RWPE1 (cell line): ENCODE data around the gene MYPN.

Source experiments
- CTCF ChIA-PET: fragments of 350-600 bp; sonication (Branson Sonifier 250); formaldehyde crosslinking; extraction: SDS; loops from one replicate; lab custom pipeline; 2021; lab: Yijun Ruan, JAX
- POLR2A ChIA-PET: fragments of 400-600 bp; formaldehyde crosslinking; extraction: SDS; loops from one replicate; lab custom pipeline; 2020; ENCODE audit warnings: antibody characterized with exemption; ENCODE audit not compliant: low non-redundant PET; lab: Yijun Ruan, JAX
- DNase-seq: peaks from one replicate; pipeline ENCODE4 v3.0.0; 2012; ENCODE audit warnings: low spot score
- H3K27ac ChIP-seq: fragments of 450-650 bp; 2 replicates; pipeline ENCODE4 v1.5.1; 2017
- CTCF ChIP-seq: fragments of 450-650 bp; conservative IDR thresholded peaks from 2 replicates; pipeline ENCODE4 v1.5.1; 2017; ENCODE audit warnings: low read depth, mild to moderate bottlenecking

The MYPN gene

GRCh38 chr10:68090586-68090985 lies 18.7 kb upstream of the MYPN start:
- CTCF ChIA-PET, result interaction anchor here (1.3 kb wide), 1 partner anchor 122 kb away, joined by 4 read pairs; no protein-coding TSS in a partner anchor
- no peak for TF ChIP-seq CTCF
- DNase-seq, result no peak
- POLR2A ChIA-PET, result no interaction called here
- H3K27ac ChIP-seq, result no peak overlapping the region

- ChIA-PET CTCF (interaction anchor here (0.6 kb wide), 1 partner anchor 10 kb away, joined by 3 read pairs; no protein-coding TSS in a partner anchor), POLR2A (no interaction called here)
- no peak for TF ChIP-seq CTCF
- no peak for DNase-seq
- no peak overlapping the region for H3K27ac ChIP-seq
These were observed 16.8 kb upstream of the MYPN start for GRCh38 chr10:68092512-68092911.

- peak overlapping the region; percentile 91 for H3K27ac ChIP-seq
- peak; percentile 56 for DNase-seq
- TF ChIP-seq CTCF, result no peak
- ChIA-PET POLR2A (no interaction called here), CTCF (interaction anchor here (0.7 kb wide), 1 partner anchor 210 kb away, joined by 4 read pairs; no protein-coding TSS in a partner anchor)
These were observed 14.1 kb upstream of the MYPN start for GRCh38 chr10:68095153-68095552.

- no peak overlapping the region for H3K27ac ChIP-seq
- ChIA-PET CTCF (interaction anchor here (0.6 kb wide), 2 partner anchors 20 to 61 kb away, joined by 3 to 4 read pairs; no protein-coding TSS in a partner anchor), POLR2A (interaction anchor here (0.5 kb wide), 1 partner anchor 23 kb away, joined by 3 read pairs; no protein-coding TSS in a partner anchor)
- DNase-seq, result peak; percentile 93
- TF ChIP-seq CTCF, result no peak
These were observed 12.3 kb upstream of the MYPN start for GRCh38 chr10:68096913-68097516.

- ChIA-PET CTCF (interaction anchor here (1.5 kb wide), 1 partner anchor 113 kb away, joined by 5 read pairs; no protein-coding TSS in a partner anchor), POLR2A (no interaction called here)
- H3K27ac ChIP-seq, result no peak overlapping the region
- TF ChIP-seq CTCF, result no peak
- no peak for DNase-seq
These were observed 9.6 kb upstream of the MYPN start for GRCh38 chr10:68099736-68100135.

GRCh38 chr10:68101066-68101465 lies 8.2 kb upstream of the MYPN start:
- POLR2A ChIA-PET, result no interaction called here
- no peak for TF ChIP-seq CTCF
- H3K27ac ChIP-seq, result no peak overlapping the region
- no peak for DNase-seq
- CTCF ChIA-PET, result no interaction called here
